NCI-H226 (cell line): Measurements from ENCODE around the gene HBS1L.
"Not testable (repeated sequence)": the region's sequence is repeated elsewhere in the genome, so short reads cannot be mapped to it uniquely, and the experiment has no call there.

ENCODE experiments used
- DNase-seq: peaks from one replicate; pipeline ENCODE4 v3.0.0-alpha.2; 2015

HBS1L gene

DNA sequence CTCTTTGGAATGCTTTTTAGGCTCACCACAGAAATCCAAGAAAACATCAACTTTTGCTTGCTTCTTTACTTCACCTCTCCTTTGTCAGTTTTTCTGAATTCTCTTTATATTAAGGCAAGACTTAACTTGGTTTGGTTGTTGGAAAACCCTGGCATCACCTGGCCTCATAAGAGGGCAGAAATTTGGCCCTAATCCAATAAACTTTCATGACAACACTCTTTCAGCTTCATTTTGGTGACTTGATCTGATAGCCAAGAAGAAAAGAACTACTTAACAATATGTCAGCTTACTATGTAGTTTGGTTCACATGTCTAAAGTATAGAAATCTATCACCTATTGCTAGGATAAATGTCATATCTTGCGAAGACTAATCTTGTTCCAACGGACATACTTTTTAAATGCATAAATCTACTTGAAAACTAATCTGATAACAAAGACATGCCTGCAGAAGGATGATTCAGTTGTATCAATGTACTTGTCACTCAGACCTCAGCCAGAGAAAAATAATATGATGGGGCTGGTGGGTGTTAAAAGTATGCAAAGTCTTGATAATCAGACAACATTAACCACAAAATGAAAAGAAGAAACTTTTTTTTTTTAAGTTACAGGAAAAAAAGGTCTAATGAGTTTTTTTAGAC, 19.3 kb upstream of the HBS1L start:
- DNase-seq, result no peak

DNA sequence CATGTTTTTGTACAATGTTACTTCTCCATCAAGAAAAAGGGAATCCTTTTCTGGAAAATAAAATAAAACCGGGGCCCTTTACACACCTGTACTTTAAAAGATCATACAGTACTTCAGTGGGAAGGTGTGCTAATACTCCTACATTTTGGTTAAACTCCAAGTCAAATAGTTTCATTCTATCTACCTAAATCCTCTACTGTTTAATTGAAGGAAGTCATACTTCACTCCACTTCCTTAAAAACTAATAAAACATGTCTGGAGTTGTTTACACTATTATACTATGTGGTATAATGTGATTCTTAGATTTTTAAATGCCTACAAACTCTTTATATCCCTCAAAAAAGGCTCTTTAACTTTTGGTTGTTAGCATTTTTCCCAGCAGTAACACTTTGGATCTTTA, 18.6 kb upstream of the HBS1L start:
- no peak for DNase-seq

DNA sequence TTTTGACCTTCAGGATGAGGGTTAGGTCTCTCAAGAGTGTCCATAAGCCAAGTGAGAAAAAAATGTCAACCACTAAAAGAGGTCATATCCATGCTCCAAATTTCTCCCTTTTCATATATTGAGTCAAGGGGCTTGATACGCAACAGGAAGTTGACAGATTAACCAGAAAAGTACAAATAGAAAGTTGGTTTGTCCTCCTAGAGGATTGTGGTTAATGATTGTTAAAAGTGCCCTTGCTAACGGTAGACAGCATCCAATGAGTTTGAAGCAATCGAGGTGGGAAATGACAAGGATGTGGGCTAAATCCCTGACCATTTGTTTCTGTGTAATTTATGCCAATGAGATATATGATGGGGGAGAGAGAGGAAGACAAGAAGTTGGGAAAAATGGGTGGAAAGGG, 18.1 kb upstream of the HBS1L start:
- DNase-seq, result no peak

DNA sequence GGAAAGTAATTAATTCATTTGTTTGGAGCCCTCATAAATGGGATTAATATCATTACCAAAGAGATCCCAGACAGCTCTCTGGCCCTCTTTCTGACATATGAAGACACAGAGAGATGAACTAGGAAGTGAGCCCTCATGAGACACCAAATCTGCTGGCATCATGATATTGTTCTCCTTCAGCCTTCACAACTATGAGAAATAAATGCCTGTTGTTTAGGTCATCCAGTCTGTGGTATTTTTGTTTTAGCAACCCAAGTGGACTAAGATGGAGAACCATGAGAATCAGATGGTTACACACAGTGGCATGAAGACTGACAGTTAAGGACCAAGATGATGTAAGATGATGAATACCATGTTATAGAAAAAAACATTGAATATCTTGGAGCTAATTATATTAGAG, 16.9 kb upstream of the HBS1L start:
- DNase-seq, result no peak

DNA sequence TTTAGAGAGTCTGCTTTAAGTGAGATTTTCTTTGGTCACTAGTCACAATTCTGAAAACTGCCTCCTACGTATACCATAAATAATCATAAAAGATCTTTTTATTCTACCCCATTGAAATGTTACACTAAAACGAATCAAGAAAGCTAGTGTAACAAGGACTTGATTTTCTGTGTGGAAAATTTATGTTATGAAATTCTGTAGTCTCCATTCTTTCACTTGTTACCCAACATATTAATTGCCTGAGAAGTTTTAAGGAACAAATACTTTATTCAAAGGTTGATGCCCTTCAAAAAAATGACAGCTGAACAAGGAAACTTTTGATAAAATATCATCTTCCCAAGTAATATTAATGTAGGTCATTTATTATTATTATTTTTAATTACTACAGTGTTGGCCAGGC, 13.3 kb upstream of the HBS1L start:
- DNase-seq, result no peak

DNA sequence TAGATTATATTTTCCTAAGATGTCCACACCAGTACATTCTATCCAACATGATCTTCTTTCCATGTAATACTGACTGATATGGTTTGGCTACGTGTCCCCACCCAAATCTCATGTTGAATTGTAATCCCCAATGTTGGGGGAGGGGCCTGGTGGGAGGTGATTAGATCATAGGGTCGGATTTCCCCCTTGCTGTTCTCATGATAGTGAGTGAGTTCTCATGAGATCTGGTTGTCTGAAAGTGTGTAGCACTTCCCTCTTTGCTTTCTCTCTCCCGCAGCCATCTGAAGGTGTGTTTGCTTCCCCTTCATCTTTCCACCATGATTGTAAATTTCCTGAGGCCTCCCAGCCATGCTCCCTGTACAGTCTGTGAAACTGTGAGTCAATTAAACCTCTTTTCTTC, 12.2 kb upstream of the HBS1L start:
- no peak for DNase-seq

- no peak for DNase-seq
These were observed 11.8 kb upstream of the HBS1L start for GRCh38 chr6:135066397-135066796.

- DNase-seq, result no peak
These were observed 10.0 kb upstream of the HBS1L start for GRCh38 chr6:135064586-135064985.

- DNase-seq, result no peak
These were observed 9.3 kb upstream of the HBS1L start for GRCh38 chr6:135063926-135064325.

- DNase-seq, result no peak
These were observed 8.1 kb upstream of the HBS1L start for GRCh38 chr6:135062735-135063134.

GRCh38 chr6:135060076-135060475, 5.5 kb upstream of the HBS1L start:
- no peak for DNase-seq

DNA sequence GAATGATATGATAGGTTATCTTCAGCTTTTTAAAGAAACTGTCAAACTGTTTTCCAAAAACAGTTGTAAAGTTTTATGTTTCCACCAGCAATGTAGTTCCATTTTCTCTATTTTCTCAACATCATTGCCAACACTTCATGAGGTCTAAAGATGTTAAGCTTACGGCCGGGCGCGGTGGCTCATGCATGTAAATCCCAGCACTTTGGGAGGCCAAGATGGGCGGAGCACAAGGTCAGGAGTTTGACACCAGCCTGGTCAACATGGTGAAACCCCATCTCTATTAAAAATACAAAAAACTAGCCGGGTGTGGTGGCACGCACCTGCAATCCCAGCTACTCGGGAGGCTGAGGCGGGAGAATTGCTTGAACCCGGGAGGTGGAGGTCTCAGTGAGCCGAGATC, 3.7 kb upstream of the HBS1L start:
- DNase-seq, result not testable (repeated sequence)

DNA sequence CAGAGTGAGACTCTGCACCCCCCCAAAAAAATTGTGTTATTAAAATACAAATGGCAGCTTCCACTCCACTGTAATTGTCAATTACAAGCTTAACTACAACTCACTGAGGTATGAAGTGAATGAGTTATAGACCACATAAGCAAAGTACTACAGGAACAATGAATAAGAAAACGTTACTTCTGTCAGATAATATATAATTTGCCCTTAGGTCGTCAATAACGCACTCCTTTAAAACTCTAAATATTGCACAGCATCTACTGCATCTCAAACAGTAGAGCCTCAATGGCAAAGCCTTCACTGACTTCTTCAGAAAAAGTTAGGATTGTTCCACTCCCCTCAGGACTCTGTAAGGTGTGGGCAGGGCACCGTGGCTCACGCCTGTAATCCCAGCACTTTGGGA, 2.0 kb upstream of the HBS1L start:
- no peak for DNase-seq

- DNase-seq, result no peak
These were observed 425 bp downstream of the HBS1L start for GRCh38 chr6:135054226-135054568.

GRCh38 chr6:135053406-135053805, 1.2 kb downstream of the HBS1L start:
- DNase-seq, result no peak

DNA sequence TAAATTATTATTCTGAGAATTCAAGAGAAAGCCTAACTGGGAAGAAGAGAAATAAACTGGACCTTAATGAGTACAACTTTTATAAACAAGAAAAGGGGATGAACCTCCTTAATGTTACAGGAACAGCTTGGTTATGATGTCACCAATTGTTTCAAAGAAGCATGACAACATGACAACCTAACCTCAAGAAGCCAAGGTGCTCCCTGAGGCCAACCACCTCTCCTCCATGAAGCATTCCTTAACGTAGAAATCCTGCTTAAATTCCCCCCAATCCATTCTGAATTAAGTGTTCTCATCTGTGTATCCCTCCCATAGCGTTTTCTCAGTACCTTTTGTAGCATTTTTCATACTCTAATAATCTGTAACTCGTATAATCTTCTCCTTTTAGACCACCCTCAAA, 1.7 kb downstream of the HBS1L start:
- no peak for DNase-seq

GRCh38 chr6:135048915-135049314, 5.7 kb downstream of the HBS1L start:
- no peak for DNase-seq

- DNase-seq, result no peak
These were observed 7.3 kb downstream of the HBS1L start for GRCh38 chr6:135047336-135047735.

- no peak for DNase-seq
These were observed 7.7 kb downstream of the HBS1L start for GRCh38 chr6:135046912-135047311.

DNA sequence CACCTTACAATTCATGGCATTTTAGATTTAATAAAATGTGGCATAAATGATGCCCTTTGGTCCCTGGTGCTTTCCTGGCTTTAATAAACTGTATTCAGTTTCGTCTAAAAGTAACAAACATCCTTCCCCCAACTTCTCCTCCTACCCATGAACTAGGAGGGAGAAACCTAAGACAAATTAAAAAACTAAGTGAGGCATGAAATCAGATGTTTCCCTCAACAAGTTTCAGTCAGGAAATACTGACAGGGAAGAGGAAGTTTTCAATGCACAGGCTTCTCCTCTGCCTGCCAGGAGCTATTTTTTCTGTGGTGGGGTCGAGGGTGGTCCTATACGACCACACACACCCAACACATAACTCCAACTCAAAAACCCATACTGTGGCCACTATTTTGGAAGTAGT, 10.0 kb downstream of the HBS1L start:
- DNase-seq, result no peak

- no peak for DNase-seq
These were observed 10.8 kb downstream of the HBS1L start for GRCh38 chr6:135043846-135044245.

- DNase-seq, result no peak
These were observed 11.3 kb downstream of the HBS1L start for GRCh38 chr6:135043364-135043763.

DNA sequence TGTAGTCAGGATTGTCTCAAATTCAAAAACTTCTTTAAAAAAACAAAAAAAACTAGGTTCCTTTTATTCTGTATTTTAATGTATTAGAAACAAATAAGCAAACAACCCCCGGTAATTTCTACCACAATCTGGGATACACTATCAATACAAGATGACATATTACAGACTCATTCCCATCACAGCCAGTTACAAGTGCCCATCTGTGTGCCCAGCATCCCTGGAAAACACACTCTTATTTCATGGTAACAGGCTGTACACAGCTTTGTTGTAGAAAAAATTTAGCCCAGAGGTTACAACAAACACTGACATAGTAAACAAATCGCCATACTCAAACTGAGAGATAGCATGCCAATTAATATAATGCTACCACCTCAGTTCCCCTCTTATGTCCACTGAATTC, 16.3 kb downstream of the HBS1L start:
- DNase-seq, result no peak

DNA sequence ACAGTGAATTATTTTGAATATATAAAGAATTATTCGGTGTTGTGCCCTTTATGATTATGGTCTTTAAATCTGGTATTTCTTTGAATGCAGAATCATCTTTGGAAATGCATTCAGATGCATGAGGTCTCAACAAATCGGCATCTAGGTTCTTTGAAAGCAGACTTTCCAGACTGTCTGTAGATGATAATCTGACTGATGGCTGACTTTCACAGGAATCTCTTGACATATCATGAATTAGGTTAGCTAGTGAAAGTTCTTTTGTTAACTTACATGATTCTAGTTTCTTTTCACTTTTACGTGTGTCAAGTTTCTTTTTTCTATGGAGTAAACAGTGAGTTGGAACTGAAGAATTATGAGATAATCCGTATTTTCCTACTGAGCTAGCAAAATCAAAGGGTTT, 17.1 kb downstream of the HBS1L start:
- DNase-seq, result no peak

- no peak for DNase-seq
These were observed 17.7 kb downstream of the HBS1L start for GRCh38 chr6:135036731-135037420.
